AG08396 (cell line): ENCODE results near the gene PBX4.

Source experiments
- DNase-seq: peaks from one replicate; pipeline ENCODE4 v3.0.0; 2012; ENCODE audit warnings: low spot score, mixed read lengths

Gene PBX4

DNA sequence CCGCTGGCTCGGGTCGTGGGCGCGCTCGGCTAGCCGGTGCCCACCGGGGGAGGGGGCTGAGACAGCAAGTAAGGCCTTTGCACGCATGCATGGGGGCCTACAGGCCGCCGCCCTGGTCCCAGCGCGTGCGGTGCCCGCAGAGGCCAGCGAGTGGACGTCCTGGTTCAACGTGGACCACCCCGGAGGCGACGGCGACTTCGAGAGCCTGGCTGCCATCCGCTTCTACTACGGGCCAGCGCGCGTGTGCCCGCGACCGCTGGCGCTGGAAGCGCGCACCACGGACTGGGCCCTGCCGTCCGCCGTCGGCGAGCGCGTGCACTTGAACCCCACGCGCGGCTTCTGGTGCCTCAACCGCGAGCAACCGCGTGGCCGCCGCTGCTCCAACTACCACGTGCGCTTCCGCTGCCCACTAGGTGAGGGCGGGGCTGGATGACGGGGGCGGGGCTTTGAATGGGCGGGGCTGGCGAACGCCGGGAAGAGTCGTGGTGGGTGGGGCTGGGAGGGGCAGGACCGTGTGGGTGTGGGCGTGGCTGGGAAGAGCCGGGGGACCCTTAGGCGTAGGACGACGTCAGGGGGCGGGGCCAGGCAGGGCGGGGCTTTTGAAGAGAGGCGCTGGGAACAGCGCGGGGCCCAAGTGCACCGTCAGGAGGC is 78.3 kb downstream of the PBX4 start:
- peak; percentile 82 for DNase-seq

GRCh38 chr19:19539698-19540063 is 78.8 kb downstream of the PBX4 start:
- DNase-seq = no peak

GRCh38 chr19:19538785-19539166 is 79.7 kb downstream of the PBX4 start:
- no peak for DNase-seq

GRCh38 chr19:19538061-19538784 is 80.3 kb downstream of the PBX4 start, which contains the start of gene CILP2:
TSS of gene CILP2 (plus strand) at chr19:19538265. CDS start at chr19:19538350, 85 bp downstream.
- DNase-seq = peak; percentile 83

DNA sequence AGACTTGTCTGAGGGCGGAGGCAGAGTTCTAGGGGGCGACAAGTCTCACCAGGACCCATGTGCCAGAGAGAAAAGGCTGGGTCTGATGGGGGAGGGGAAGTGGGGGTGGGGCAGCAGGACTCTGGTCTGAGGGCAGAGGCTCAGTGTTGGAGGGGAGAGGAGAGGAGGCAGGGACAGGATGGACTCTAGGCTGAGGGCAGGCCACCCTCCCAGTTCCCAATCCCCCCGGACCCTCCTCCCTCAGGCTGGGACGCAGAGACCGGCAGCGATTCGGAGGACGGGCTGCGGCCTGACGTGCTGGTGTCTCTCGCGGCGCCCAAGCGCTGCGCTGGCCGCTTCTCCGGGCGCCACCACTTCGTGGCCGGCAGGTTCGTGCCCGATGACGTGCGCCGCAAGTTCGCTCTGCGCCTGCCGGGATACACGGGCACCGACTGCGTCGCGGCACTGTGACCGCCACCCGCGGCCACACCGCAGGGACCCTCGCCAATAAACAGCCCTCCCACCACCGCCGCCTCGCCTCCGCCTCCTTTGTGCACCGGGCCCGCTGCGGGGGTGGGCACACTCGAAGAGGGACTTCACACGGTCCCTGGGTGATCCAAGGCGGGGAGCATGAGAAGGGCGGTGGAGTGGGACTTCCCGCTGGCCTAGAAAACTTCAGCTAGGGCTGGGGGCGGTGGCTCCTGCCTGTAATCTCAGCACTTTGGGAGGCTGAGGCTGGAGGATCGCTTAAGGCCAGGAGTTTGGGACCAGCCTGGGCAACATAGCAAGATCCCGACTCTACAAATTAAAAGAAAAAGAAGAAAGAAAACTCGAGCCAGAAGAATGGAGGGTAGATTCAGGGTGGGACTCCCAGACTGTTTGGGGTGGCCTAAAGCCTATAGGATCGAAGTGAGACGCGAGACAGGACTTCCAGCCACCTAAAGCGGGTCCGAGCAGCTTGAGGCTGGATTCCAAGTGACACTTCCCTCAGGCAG is 81.1 kb downstream of the PBX4 start:
- DNase-seq = no peak

- DNase-seq = no peak
Measured at GRCh38 chr19:19535311-19536191, 82.9 kb downstream of the PBX4 start.

- no peak for DNase-seq
Measured at GRCh38 chr19:19534556-19535265, 83.8 kb downstream of the PBX4 start.

GRCh38 chr19:19533841-19534240 is 84.6 kb downstream of the PBX4 start:
- no peak for DNase-seq

DNA sequence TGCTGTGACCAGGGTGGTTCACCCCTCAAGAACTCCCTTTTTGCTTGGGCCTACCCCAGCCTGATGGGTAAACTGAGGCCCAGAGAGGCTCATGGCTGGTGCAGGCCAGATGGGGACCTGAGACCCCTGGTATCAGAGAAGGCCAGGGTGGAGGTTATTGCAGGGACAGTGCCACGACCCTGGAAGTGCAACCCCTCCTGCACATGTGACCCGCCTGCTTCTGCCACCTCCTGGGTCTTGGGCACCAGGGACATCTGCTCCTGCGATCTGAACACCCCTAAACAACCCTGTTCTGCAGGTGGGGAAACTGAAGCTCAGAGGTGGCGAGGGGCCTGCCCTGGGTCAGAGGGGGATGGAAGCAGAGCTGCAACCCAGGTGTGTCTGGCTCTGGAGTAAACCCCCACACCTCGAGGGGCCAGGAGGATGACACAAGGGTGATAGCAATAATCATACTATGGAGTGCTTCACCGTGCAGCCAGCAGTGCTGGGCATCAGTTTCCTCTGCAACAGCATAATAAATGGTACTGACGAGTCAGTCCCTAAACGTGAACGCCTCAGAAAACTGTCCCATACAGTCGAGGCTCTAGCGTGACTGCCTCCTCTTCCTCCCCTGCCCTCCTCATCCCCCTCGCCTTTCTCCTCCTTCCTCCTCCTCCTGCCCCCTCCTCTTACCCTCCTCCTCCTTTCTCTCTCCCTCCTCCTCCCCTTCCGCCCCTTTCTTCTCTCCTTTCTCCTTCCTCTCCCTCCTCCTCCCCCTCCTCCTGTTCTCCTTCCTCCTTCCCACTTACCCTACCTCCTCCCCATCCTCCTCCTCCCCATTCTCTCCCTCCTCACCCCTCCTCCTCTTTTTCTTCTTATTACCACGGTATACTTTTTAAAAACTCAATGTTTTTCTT is 85.4 kb downstream of the PBX4 start:
- no peak for DNase-seq

DNA sequence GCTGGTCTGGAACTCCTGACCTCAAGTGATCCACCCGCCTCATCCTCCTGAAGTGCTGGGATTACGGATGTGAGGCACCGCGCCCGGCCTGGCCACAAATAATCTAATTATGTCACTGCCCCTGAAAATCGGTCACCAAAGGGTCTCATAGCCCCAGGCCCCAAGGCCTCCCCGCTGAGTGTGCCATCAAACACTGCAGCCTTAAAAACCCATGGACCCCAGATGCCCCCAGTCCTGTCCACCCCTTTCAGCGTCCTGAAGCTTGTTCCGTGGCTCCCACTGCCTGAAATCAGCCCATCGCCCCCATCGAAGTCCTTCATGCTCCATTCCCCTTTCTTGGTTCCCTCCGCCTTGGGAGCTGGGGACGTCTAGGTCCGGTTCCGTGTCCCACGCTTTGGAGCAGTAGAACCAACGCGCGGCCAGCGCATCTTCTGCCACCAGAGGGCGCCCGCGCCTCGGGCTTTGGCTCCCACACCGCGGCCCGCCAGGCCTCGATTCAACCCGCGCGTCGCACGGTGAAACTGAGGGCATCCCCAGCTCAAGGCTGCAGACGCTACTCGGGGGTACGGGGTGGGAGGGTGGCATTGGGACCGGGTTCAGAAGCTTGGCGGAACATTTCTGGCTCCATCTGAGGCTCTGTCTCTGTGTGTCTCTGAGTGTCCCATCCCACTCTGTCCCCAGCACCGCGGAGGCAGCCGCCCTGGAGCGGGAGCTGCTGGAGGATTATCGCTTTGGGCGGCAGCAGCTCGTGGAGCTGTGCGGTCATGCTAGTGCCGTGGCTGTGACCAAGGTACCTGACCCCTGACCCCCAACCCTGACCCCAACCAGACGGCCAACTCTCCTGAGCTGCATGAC is 86.3 kb downstream of the PBX4 start:
- peak; percentile 90 for DNase-seq

DNA sequence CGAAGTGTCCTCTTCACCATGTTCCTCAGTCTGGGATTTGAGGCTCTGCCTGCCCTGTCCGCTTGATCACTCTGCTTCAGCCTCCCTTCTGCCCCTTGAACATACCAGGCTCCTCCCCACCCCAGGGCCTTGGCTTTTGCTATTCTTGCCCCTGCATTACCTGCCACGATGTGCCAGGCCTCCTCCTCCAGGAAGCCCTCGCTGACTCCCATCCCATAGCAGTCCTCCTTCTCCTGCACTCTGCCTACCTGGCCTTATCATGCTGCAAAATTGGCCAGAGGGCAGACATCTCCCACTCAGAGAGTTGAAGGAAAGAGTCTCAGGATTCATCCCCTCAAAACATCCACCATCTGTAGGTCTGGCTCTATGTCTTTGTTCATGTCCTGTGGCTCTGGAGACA is 87.6 kb downstream of the PBX4 start:
- no peak for DNase-seq

- DNase-seq = peak; percentile 73
Measured at GRCh38 chr19:19530423-19530804, 88.1 kb downstream of the PBX4 start.

DNA sequence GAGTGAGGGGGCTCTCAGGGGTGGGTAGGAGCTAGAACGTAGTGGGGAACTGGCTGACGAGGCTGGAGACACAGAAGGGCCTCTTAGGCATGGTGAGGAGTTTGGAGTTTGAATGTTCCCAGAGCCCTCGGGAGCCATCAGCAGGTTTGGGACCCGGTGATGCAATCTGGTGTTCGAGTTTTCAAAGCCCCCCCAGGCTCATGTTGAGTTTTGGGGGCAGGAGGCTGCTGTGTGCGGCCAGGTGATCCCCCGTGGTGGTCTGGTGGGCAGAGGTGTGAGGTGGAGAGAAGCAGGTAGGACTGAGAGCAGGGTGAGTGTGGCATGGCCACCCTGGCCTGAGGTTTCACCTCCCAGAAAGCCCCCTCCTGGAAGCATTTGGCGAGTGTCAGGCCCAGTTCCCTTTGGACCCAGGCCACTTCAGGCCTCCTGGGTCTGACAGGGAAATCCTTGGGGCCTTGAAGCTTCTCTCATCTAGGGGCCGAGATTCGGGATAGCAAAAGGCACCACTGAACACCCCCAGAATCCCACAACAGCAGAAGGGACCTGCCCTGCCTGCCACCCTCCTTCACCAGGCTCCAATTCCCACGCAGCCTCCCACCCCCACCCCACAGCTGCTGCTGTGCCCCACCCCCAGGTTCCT is 88.6 kb downstream of the PBX4 start:
- DNase-seq = no peak

DNA sequence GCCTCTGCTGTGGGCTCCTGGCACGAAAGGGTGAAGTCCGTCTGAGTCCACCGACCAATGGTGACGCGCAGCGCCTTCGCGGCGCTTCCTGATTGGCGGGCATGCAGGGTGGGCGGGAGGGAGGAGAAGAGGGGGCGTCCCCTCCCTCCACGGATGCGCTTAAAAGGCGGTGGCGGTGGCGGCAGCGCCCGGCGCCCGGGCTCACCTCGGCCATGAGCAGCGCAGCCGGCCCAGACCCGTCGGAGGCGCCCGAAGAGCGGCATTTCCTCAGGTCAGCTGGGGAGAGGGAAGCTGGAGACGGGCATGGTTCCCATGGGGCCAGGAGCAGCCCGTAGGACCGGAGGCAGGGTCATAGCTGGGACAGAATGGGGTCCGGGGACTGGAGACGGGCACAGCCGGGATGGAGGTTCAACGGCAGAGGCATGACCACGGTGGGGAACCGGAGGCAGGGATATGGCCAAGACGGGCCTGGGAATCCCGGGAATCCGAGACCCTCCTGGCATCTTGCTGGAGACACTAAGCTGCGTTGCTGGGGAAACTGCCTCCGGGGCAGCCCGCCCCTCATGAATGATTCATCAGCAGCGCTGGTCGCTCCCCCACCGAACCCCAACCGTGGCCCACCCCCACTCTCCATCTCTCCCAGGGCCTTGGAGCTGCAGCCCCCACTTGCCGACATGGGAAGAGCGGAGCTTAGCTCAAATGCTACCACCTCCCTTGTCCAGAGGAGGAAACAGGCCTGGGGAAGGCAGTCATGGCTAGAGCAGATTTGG is 89.6 kb downstream of the PBX4 start, which contains the start of gene YJEFN3:
TSS of gene YJEFN3 (plus strand) at position 191 of the 770 bp plus-strand sequence. CDS start at position 213, 22 bp downstream.
- DNase-seq = no peak

- no peak for DNase-seq
Measured at GRCh38 chr19:19527674-19528625, 90.5 kb downstream of the PBX4 start.

GRCh38 chr19:19527371-19527656 is 91.2 kb downstream of the PBX4 start:
- DNase-seq = no peak
